Pancreas (tissue), 10 donors: Measurements from ENCODE around the gene DLGAP3. TPM values are rescaled to one million over a fixed set of nuclear protein-coding genes. Genes with fewer than 3 reads are reported as not detected.

ENCODE experiments used
- ATAC-seq, 4 donors: fragments of 200-7000 bp; cut with Tn5 transposase; one replicate each; pipeline versions ENCODE4 v1.8.0 to v1.9.1; 2020; ENCODE audit warnings: mild to moderate bottlenecking in 4 of 4, moderate library complexity in 4 of 4
- DNase-seq, 6 donors: peaks; one replicate each; pipeline ENCODE4 v3.0.0-alpha.2; 2020
- FAIRE-seq: peaks from 2 replicates; lab custom pipeline; 2012; peaks lifted over from hg19 to GRCh38; lab: Jason Lieb, UNC
- H3K27ac ChIP-seq, 4 donors: fragments of 200-600 bp; sonication (generic); 1 replicate in 3 of 4; 2 replicates in 1 of 4; pipeline versions ENCODE4 v1.5.0 to v1.8.0; 2020
- H3K27me3 ChIP-seq, 4 donors: fragments of 200-600 bp; one replicate each; pipeline ENCODE4 v1.8.0; 2021
- H3K36me3 ChIP-seq, 3 donors: fragments of 200-600 bp; sonication (generic) in 1 of 3; one replicate each; pipeline versions ENCODE4 v1.5.0 to v1.8.0; 2020 to 2021
- H3K4me1 ChIP-seq, 3 donors: fragments of 200-600 bp; one replicate each; pipeline ENCODE4 v1.8.0; 2021
- H3K4me3 ChIP-seq, 4 donors: fragments of 200-600 bp; sonication (generic) in 2 of 4; one replicate each; pipeline versions ENCODE4 v1.5.0 to v1.8.0; 2020 to 2021
- H3K9me3 ChIP-seq, 4 donors: fragments of 200-600 bp; one replicate each; pipeline ENCODE4 v1.8.0; 2021
- CTCF ChIP-seq, 4 donors: fragments of 200-600 bp; sonication (generic) in 3 of 4; IDR thresholded peaks; one replicate each; pipeline versions ENCODE4 v1.5.0 to v1.8.0; 2021; ENCODE audit warnings: antibody characterized with exemption in 4 of 4
- WGBS, 2 donors: extraction: QIAGEN DNeasy Blood & Tissue Kit; methylation state at CpG; one replicate each; pipeline ENCODE4 v1.1.7; 2013; 5-methylcytosine and 5-hydroxymethylcytosine counted together
- intact Hi-C, 3 donors: fragments of 100-400 bp; cut with DNase I; formaldehyde crosslinking; loops; one replicate each; pipeline versions ENCODE4 v1.11.1 to v1.14.2; 2022
- polyA plus RNA-seq, 2 donors: library from polyadenylated mRNA; stranded (reverse); fragments of 200-250 nt; gene quantifications; one replicate each; pipeline ENCODE4 v1.2.3, GENCODE V29; 2013
- total RNA-seq, 6 donors: library from RNA; stranded (reverse); fragmentation: NEBNext Ultra II Directional in 4 of 6; extraction: Animal tissue kit (Norgen Biotek cat#: 25700) in 4 of 6; gene quantifications; one replicate each; pipeline versions ENCODE4 v1.2.1 to v1.2.4, GENCODE V29; 2021 to 2023
- donor health status: healthy with polysubstance abuse.
- donor health status: DM: no; HTN: no; CAD: no; lungs with moderate emphysema.
- donor health status: DM: no; HTN: no; CAD: no.
- donor health status: control.
- donor health status: control.
- donor health status: Bipolar disorder and iron deficiency.
- donor health status: DM: yes; HTN: yes; CAD: no.
- donor health status: DM: no; HTN: no; CAD: no.
- donor health status: DM: no; HTN: no; CAD: no.
- donor health status: DM: yes; HTN: yes; CAD: no.

The DLGAP3 gene
- total and polyA plus RNA-seq, 8 donors: 0.53 to 1.8 (median 1.4) TPM

DNA sequence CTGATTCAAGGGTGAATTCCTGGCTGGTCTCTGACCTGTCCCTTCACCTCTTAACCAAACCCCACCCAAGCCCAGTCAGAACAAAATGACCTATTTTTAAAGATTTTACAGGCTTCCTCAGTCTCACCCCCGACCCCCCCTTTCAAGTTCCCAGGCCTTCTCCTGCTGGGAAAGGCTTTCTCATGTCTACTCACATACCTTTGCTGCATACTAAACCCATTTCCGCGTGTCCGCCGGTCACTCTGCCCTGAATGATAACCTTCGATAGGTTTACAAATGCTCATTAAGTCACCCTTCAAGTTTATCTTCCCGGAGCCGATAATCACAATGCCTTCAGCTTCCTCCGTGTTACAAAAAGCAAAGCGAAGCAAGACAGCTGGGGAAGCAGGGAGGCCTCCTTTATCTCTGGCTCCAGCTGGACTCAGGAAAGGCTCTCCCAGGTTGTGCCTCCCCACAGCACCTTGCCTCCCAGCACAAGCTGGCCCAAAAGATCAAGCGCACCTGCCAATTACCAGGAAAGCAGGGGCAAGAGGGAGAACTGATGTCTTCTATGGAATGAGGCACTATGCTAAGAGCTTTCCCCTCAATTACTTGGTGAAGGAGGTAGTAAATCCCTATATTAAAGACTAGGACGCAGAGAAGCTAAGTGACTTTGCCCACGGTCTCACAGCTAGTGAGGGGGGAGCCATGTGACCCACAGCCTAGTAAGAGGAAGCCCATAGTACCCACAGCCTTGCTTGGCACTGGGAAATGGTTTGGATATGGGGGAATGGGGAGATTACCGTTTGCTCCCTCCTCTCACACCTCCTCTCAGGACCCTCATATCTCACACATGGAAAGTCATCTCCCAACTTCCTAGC lies 85.8 kb downstream of the DLGAP3 start:
- 29 to 34% methylated on average over 14 of the region's 14 CpGs for WGBS, 2 donors
- DNase-seq (peak in 1 of 6 donors; percentile 33), FAIRE-seq (no peak), ATAC-seq (peak; percentile 35 to 72 (median 55))
- Histone ChIP-seq H3K4me1 (peaks cover 9 to 12% (median 10%) of the 10 kb centered on the region in 3 donors), H3K4me3 (no peak overlapping the region), H3K9me3 (no peaks in the 10 kb centered on the region), H3K27me3 (no peaks in the 10 kb centered on the region), H3K36me3 (no peaks in the 10 kb centered on the region), H3K27ac (peak overlapping the region in 2 of 4 donors; percentile 4 to 6)
- TF ChIP-seq CTCF (IDR thresholded peaks at IDR 0.05): no peak
- intact Hi-C loops: no loop called here

GRCh38 chr1:34842952-34843371 lies 86.5 kb downstream of the DLGAP3 start:
- Histone ChIP-seq H3K27ac (no peak overlapping the region), H3K36me3 (no peaks in the 10 kb centered on the region), H3K9me3 (no peaks in the 10 kb centered on the region), H3K4me3 (no peak overlapping the region), H3K27me3 (no peaks in the 10 kb centered on the region), H3K4me1 (peaks cover 9 to 12% (median 10%) of the 10 kb centered on the region in 3 donors)
- intact Hi-C loops: no loop called here
- no peak for FAIRE-seq
- TF ChIP-seq CTCF (IDR thresholded peaks at IDR 0.05): no peak
- DNase-seq: no peak
- 67 to 70% methylated on average over 4 of the region's 4 CpGs for WGBS, 2 donors
- no peak for ATAC-seq

DNA sequence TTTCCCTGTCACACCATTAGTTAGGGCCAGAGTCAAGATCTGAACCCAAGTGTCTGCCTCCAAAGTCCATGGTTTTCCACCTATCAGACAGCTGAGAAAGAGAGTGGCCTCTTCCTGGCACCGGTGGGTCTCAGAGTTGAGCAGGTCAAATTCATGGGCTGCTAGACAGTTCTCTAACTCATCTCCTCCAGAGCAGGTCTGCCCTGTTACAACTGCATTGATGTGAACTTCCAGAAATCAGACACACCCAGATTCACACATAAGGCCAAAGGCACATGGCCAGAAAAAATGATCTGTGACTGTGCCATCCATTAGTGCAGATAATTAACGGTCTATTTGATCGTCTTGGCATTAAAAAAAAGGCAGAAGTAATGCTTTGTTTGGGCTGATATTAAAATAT lies 87.4 kb downstream of the DLGAP3 start:
- intact Hi-C loops: no loop called here

GRCh38 chr1:34840426-34840825 lies 89.0 kb downstream of the DLGAP3 start:
- WGBS, 2 donors: 70 to 71% methylated on average over 3 of the region's 3 CpGs
- DNase-seq (no peak), FAIRE-seq (no peak)

More for the DNA sequence above, 87.4 kb downstream of the DLGAP3 start:
- Histone ChIP-seq H3K36me3 (no peaks in the 10 kb centered on the region), H3K4me3 (no peak overlapping the region), H3K27me3 (no peaks in the 10 kb centered on the region), H3K27ac (no peak overlapping the region), H3K9me3 (no peaks in the 10 kb centered on the region), H3K4me1 (peaks cover 5 to 10% (median 9%) of the 10 kb centered on the region in 3 donors)
- no peak for FAIRE-seq
- DNase-seq: no peak
- no peak for TF ChIP-seq CTCF (IDR thresholded peaks at IDR 0.05)
- 42 to 43% methylated on average over 3 of the region's 3 CpGs for WGBS, 2 donors
- no peak for ATAC-seq

More at GRCh38 chr1:34840426-34840825, 89.0 kb downstream of the DLGAP3 start:
- Histone ChIP-seq H3K9me3 (no peaks in the 10 kb centered on the region), H3K36me3 (no peaks in the 10 kb centered on the region), H3K4me3 (no peak overlapping the region), H3K27ac (no peak overlapping the region), H3K4me1 (peaks cover under 1 to 10% (median 3%) of the 10 kb centered on the region in 3 donors), H3K27me3 (no peaks in the 10 kb centered on the region)
- intact Hi-C loops: no loop called here
- TF ChIP-seq CTCF (IDR thresholded peaks at IDR 0.05): no peak
- no peak for ATAC-seq
